Upper lobe of right lung (tissue), 1 donor: ENCODE data around the gene NEU1. TPM values are rescaled to one million over a fixed set of nuclear protein-coding genes. Genes with fewer than 3 reads are reported as not detected.
"Not testable (repeated sequence)": the region's sequence is repeated elsewhere in the genome, so short reads cannot be mapped to it uniquely, and the experiment has no call there.

Source experiments
- ATAC-seq: fragments of 200-7000 bp; cut with Tn5 transposase; one replicate; pipeline ENCODE4 v1.9.1; 2020; ENCODE audit warnings: mild to moderate bottlenecking, moderate library complexity
- DNase-seq: peaks from one replicate; pipeline ENCODE4 v3.0.0-alpha.2; 2020
- H3K27ac ChIP-seq: fragments of 200-600 bp; one replicate; pipeline ENCODE4 v1.8.0; 2022
- H3K27me3 ChIP-seq: fragments of 200-600 bp; one replicate; pipeline ENCODE4 v1.8.0; 2022; ENCODE audit warnings: mild to moderate bottlenecking
- H3K36me3 ChIP-seq: fragments of 200-600 bp; one replicate; pipeline ENCODE4 v1.8.0; 2022
- H3K4me1 ChIP-seq: fragments of 200-600 bp; one replicate; pipeline ENCODE4 v1.8.0; 2022
- H3K4me3 ChIP-seq: fragments of 200-600 bp; one replicate; pipeline ENCODE4 v1.8.0; 2022; ENCODE audit warnings: mild to moderate bottlenecking
- H3K9me3 ChIP-seq: fragments of 200-600 bp; one replicate; pipeline ENCODE4 v1.8.0; 2022
- CTCF ChIP-seq: fragments of 200-600 bp; IDR thresholded peaks from one replicate; pipeline ENCODE4 v1.8.0; 2022; ENCODE audit warnings: antibody characterized with exemption
- intact Hi-C: fragments of 100-400 bp; cut with DNase I; formaldehyde crosslinking; loops from one replicate; pipeline ENCODE4 v1.11.0; 2022
- total RNA-seq: library from RNA; stranded (reverse); fragmentation: NEBNext Ultra II Directional; extraction: Animal tissue kit (Norgen Biotek cat#: 25700); gene quantifications from one replicate; pipeline ENCODE4 v1.2.1, GENCODE V29; 2021
- donor health status: DM: no; HTN: yes; CAD: no; lungs with severe emphysema.

The NEU1 gene
- total RNA-seq, 1 donor from 2014 or later = 81.0 TPM

DNA sequence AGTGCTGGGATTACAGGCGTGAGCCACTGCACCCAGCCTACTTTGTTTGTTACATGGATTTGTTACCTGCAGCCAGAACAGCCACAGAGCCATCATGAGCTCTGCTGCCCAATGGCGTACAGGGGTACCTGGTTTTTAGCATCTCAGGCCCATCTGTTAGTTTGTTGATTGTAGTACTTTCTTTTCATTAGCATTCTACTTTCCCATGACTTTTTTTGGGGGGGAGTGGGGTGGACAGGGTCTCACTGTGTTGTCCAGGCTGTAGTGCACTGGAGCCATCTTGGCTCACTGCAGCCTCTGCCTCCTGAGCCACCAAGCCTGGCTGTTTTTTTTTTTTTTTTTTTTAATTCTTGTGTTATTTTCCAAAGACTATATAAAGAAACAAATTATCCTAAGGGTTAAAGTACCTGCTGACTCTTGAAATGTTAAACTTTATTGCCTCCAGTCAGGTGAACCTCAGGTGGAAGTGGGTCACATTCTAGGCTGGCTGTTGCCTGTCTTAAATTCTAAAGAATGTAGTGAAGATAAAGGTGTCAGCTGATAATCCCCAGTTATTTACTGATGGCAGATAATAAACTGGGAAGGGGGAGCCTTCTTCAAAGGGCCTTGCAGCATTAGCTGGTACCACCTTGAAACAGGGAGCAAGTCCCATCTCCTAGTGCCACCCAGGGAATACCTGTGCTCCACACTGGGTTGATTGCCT is 15.2 kb downstream of the NEU1 start:
- no peaks in the 10 kb centered on the region for H3K27me3 ChIP-seq
- no peaks in the 10 kb centered on the region for H3K9me3 ChIP-seq
- H3K27ac ChIP-seq = no peak overlapping the region
- intact Hi-C loops = no loop called here
- no peak for ATAC-seq
- H3K4me1 ChIP-seq = no peaks in the 10 kb centered on the region
- TF ChIP-seq CTCF = no peak
- no peak for DNase-seq
- no peaks in the 10 kb centered on the region for H3K36me3 ChIP-seq
- H3K4me3 ChIP-seq = no peak overlapping the region

DNA sequence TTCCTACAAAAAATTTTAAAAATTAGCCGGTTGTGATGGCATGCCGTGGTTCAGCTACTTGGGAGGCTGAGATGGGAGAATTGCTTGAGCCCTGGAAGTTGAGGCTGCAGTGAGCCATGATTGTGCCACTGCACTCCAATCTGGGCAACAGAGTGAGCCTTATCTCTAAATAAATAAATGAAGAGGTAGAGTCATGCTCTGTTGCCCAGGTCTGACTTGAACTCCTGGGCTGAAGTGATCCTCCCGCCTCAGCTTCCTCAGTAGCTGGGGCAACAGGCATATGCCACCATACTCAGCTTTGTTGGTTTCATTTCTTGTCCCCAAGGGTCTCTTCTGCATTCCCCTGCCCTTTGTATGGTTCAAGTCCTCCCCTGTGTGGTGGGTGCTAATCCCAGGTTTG is 18.1 kb downstream of the NEU1 start:
- no peaks in the 10 kb centered on the region for H3K27me3 ChIP-seq
- peaks cover 17% of the 10 kb centered on the region for H3K36me3 ChIP-seq
- H3K9me3 ChIP-seq = no peaks in the 10 kb centered on the region
- ATAC-seq (peak; percentile 40), DNase-seq (no peak)
- H3K27ac ChIP-seq = no peak overlapping the region
- H3K4me3 ChIP-seq = no peak overlapping the region
- TF ChIP-seq CTCF = no peak
- H3K4me1 ChIP-seq = no peaks in the 10 kb centered on the region
- intact Hi-C loops = no loop called here

DNA sequence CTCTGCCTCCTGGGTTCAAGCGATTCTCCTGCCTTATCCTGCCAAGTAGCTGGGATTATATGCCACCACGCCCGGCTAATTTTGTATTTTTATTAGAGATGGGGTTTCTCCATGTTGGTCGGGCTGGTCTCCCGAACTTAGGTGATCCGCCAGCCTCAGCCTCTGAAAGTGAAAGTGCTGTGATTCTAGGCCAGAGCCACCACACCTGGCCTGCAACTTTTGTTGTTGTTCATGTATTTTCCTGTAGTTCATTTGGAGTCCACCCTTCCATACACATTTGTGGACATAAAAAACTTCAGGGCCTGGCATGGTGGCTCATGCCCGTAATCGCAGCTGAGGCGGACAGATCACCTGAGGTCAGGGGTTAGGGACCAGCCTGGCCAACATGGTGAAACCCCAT is 20.6 kb downstream of the NEU1 start:
- no peak overlapping the region for H3K27ac ChIP-seq
- no peak for ATAC-seq
- intact Hi-C loops = no loop called here
- no peak overlapping the region for H3K4me3 ChIP-seq
- no peaks in the 10 kb centered on the region for H3K9me3 ChIP-seq
- no peaks in the 10 kb centered on the region for H3K27me3 ChIP-seq
- H3K4me1 ChIP-seq = peaks cover 14% of the 10 kb centered on the region
- DNase-seq = no peak
- TF ChIP-seq CTCF = no peak
- H3K36me3 ChIP-seq = peaks cover 42% of the 10 kb centered on the region

DNA sequence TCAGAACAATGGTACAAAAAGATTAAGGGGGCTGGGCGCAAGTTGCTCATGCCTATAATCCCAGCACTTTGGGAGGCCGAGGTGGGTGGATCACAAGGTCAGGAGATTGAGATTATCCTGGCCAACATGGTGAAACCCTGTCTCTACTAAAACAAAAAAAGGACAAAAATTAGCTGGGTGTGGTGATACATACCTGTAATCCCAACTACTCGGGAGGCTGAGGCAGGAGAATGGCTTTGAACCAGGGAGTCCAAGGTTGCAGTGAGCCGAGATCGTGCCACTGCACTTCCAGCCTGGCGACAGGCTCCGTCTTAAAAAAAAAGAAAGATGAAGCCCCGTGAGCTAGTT is 22.9 kb downstream of the NEU1 start:
- Histone ChIP-seq H3K4me1 (peaks cover 26% of the 10 kb centered on the region), H3K36me3 (peaks cover 43% of the 10 kb centered on the region)
- intact Hi-C loops = loop anchor here (10.0 kb wide), 1 partner anchor 145 kb away; no protein-coding TSS in a partner anchor

DNA sequence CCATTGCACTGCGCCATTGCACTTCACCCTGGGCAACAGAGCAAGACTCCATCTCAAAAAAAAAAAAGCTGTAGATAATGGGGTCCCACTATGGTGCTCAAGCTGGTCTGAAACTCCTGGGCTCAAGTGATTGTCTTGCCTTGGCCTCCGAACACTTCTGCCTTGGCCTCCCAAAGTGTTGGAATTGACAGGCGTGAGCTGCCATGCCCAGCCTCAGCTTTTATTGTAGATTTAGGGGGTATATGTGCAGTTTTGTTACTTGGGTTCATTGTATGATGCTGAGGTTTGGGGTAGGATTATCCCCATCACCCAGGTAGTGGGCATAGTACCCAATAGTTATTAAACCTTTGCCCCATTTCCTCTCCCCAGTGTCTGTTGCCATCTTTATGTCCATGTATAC is 23.7 kb downstream of the NEU1 start:
- Histone ChIP-seq H3K4me3 (no peak overlapping the region), H3K4me1 (peaks cover 28% of the 10 kb centered on the region), H3K9me3 (no peaks in the 10 kb centered on the region), H3K27ac (no peak overlapping the region), H3K36me3 (peaks cover 43% of the 10 kb centered on the region), H3K27me3 (no peaks in the 10 kb centered on the region)
- no peak for TF ChIP-seq CTCF
- ATAC-seq (no peak), DNase-seq (no peak)
- intact Hi-C loops = loop anchor here (10.0 kb wide), 1 partner anchor 144 kb away; no protein-coding TSS in a partner anchor

More for the DNA sequence above, 22.9 kb downstream of the NEU1 start:
- H3K4me3 ChIP-seq, DNase-seq, H3K27me3 ChIP-seq, ATAC-seq, H3K9me3 ChIP-seq, H3K27ac ChIP-seq: not testable (repeated sequence)

DNA sequence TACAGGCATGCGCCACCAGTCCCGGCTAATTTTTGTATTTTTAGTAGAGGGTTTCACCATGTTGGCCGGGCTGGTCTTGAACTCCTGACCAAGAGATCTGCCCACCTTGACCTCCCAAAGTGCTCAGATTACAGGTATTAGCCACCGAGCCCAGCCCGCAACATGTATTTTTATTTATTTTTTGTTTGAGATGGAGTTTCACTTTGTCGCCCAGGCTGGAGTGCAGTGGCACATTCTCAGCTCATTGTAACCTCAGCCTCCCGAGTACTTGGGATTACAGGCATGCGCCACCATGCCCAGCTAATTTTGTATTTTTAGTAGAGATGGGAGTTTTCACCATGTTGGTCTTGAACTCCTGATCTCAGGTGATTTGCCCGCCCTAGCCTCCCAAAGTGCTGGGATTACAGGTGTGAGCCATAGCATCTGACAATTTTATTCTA is 24.5 kb downstream of the NEU1 start:
- peak overlapping the region; percentile 11 for H3K27ac ChIP-seq
- H3K4me1 ChIP-seq = peaks cover 33% of the 10 kb centered on the region

More for the DNA sequence above, 24.5 kb downstream of the NEU1 start:
- DNase-seq, H3K27me3 ChIP-seq, H3K9me3 ChIP-seq, ATAC-seq: not testable (repeated sequence)
- intact Hi-C loops = loop anchor here (10.0 kb wide), 1 partner anchor 143 kb away; no protein-coding TSS in a partner anchor
- peak overlapping the region; percentile 3 for H3K4me3 ChIP-seq
- H3K36me3 ChIP-seq = peaks cover 43% of the 10 kb centered on the region
